Sigmoid colon (tissue), 7 donors: ENCODE data around the gene SLC11A1. TPM values are rescaled to one million over a fixed set of nuclear protein-coding genes. Genes with fewer than 3 reads are reported as not detected.

Experiments
- DNase-seq: peaks from one replicate; pipeline ENCODE4 v3.0.0-alpha.2; 2019
- H3K27ac ChIP-seq, 4 donors: fragments of 200-600 bp; sonication (generic); one replicate each; pipeline ENCODE4 v1.5.1; 2016 to 2019; ENCODE audit warnings: mild to moderate bottlenecking in 1 of 4
- H3K27me3 ChIP-seq, 3 donors: fragments of 200-600 bp; sonication (generic); one replicate each; pipeline ENCODE4 v1.5.1; 2019; ENCODE audit warnings: mild to moderate bottlenecking in 1 of 3
- H3K36me3 ChIP-seq, 4 donors: fragments of 200-600 bp; sonication (generic); one replicate each; pipeline ENCODE4 v1.5.1; 2016 to 2019
- H3K4me1 ChIP-seq, 4 donors: fragments of 200-600 bp; sonication (generic); one replicate each; pipeline ENCODE4 v1.5.1; 2017 to 2019
- H3K4me3 ChIP-seq, 4 donors: fragments of 200-600 bp; sonication (generic); one replicate each; pipeline ENCODE4 v1.5.1; 2017 to 2019; ENCODE audit warnings: mild to moderate bottlenecking in 2 of 4, moderate library complexity in 1 of 4
- H3K9me3 ChIP-seq, 4 donors: fragments of 200-600 bp in 3 of 4; sonication (generic) in 3 of 4; one replicate each; pipeline versions ENCODE4 v1.5.1 to v1.6.1; 2013 to 2019
- EP300 ChIP-seq, 4 donors: sonication (generic); formaldehyde crosslinking; IDR thresholded peaks; one replicate each; pipeline ENCODE4 v1.6.1; 2017; ENCODE audit warnings: antibody characterized with exemption in 4 of 4
- POLR2A ChIP-seq, 2 donors: fragments of 450-650 bp; IDR thresholded peaks; one replicate each; pipeline ENCODE4 v1.6.1; 2016; ENCODE audit warnings: antibody characterized with exemption in 2 of 2, mild to moderate bottlenecking in 2 of 2, moderate library complexity in 2 of 2
- POLR2AphosphoS5 ChIP-seq, 4 donors: sonication (generic); formaldehyde crosslinking; IDR thresholded peaks; one replicate each; pipeline ENCODE4 v1.6.1; 2017; ENCODE audit warnings: antibody characterized with exemption in 4 of 4
- WGBS, 2 donors: extraction: QIAGEN DNeasy Blood & Tissue Kit; methylation state at CpG; one replicate each; pipeline ENCODE4 v1.1.7; 2013; 5-methylcytosine and 5-hydroxymethylcytosine counted together
- intact Hi-C: fragments of 100-400 bp; cut with DNase I; formaldehyde crosslinking; loops from one replicate; pipeline ENCODE4 v1.15.1; 2023
- polyA plus RNA-seq, 3 donors: library from polyadenylated mRNA; stranded (reverse); fragments of 200-250 nt; gene quantifications; one replicate each; pipeline ENCODE4 v1.2.3, GENCODE V29; 2013
- total RNA-seq, 4 donors: library from RNA; depleted of rRNA; stranded (reverse); fragments of >200 nt; gene quantifications; one replicate each; pipeline ENCODE4 v1.1.0, GENCODE V29; 2016
- TF ChIP-seq, protein P1 (sequence below), 4 experiments: fragments of 450-650 bp in 3 of 4; fragments of 200-600 bp in 1 of 4; IDR thresholded peaks; one replicate each; pipeline ENCODE4 v1.5.1; 2016 to 2019; ENCODE audit warnings: antibody characterized with exemption in 4 of 4, mild to moderate bottlenecking in 3 of 4, moderate library complexity in 2 of 4
- donor health status: healthy with polysubstance abuse.
- donor health status: Bipolar disorder and iron deficiency.
- donor health status: healthy.

SLC11A1 gene
- total and polyA plus RNA-seq, 7 donors = 1.2 to 19.0 (median 13.8) TPM

DNA sequence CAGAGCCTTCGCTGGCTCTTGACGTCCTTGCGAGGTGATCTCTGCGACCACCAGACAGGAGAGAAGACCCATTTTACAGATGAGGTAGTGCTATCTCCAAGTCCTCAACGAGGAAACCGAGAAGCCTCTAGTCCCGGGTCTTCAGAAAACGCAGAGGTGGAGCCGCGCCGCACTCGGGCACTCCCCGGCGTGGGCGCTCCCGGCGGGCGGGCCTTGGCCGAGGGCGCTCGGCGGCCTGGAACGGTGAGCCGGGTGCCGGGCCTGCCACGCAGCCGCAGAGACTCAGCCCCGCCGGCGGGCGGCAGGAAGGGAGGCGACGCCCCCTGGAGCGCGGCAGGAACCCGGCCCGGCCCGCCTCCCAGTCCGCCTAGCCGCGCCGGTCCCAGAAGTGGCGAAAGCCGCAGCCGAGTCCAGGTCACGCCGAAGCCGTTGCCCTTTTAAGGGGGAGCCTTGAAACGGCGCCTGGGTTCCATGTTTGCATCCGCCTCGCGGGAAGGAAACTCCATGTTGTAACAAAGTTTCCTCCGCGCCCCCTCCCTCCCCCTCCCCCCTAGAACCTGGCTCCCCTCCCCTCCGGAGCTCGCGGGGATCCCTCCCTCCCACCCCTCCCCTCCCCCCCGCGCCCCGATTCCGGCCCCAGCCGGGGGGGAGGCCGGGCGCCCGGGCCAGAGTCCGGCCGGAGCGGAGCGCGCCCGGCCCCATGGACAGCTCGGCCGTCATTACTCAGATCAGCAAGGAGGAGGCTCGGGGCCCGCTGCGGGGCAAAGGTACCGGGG lies 17.5 kb downstream of the SLC11A1 start, which contains the start of gene CTDSP1:
TSS of gene CTDSP1 (plus strand) at position 478 of the 776 bp plus-strand sequence. CDS start at position 701, 223 bp downstream.
- Histone ChIP-seq H3K27me3 (no peaks in the 10 kb centered on the region), H3K4me3 (peak within 1 kb of the TSS; percentile 92 to 100 (median 98)), H3K27ac (peak within 1 kb of the TSS; percentile 97 to 100 (median 100)), H3K9me3 (no peaks in the 10 kb centered on the region), H3K36me3 (peaks cover 7 to 33% (median 28%) of the 10 kb centered on the region in 4 donors), H3K4me1 (peaks cover 0 to 58% (median 51%) of the 10 kb centered on the region in 4 donors)
- TF ChIP-seq, protein P1, sequence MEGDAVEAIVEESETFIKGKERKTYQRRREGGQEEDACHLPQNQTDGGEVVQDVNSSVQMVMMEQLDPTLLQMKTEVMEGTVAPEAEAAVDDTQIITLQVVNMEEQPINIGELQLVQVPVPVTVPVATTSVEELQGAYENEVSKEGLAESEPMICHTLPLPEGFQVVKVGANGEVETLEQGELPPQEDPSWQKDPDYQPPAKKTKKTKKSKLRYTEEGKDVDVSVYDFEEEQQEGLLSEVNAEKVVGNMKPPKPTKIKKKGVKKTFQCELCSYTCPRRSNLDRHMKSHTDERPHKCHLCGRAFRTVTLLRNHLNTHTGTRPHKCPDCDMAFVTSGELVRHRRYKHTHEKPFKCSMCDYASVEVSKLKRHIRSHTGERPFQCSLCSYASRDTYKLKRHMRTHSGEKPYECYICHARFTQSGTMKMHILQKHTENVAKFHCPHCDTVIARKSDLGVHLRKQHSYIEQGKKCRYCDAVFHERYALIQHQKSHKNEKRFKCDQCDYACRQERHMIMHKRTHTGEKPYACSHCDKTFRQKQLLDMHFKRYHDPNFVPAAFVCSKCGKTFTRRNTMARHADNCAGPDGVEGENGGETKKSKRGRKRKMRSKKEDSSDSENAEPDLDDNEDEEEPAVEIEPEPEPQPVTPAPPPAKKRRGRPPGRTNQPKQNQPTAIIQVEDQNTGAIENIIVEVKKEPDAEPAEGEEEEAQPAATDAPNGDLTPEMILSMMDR (IDR thresholded peaks at IDR 0.05) = no peak
- TF ChIP-seq POLR2A (IDR thresholded peaks at IDR 0.05) (peak; percentile 36 to 57), EP300 (IDR thresholded peaks at IDR 0.05) (no peak), POLR2AphosphoS5 (IDR thresholded peaks at IDR 0.05) (peak; percentile 73 to 93 (median 83))
- peak; percentile 99 for DNase-seq
- 1% methylated on average over 77 to 78 of the region's 78 CpGs for WGBS, 2 donors
- intact Hi-C loops = loop anchor here (10.0 kb wide), 1 partner anchor 255 kb away; the partner anchor contains the start of genes BCS1L and ZNF142

DNA sequence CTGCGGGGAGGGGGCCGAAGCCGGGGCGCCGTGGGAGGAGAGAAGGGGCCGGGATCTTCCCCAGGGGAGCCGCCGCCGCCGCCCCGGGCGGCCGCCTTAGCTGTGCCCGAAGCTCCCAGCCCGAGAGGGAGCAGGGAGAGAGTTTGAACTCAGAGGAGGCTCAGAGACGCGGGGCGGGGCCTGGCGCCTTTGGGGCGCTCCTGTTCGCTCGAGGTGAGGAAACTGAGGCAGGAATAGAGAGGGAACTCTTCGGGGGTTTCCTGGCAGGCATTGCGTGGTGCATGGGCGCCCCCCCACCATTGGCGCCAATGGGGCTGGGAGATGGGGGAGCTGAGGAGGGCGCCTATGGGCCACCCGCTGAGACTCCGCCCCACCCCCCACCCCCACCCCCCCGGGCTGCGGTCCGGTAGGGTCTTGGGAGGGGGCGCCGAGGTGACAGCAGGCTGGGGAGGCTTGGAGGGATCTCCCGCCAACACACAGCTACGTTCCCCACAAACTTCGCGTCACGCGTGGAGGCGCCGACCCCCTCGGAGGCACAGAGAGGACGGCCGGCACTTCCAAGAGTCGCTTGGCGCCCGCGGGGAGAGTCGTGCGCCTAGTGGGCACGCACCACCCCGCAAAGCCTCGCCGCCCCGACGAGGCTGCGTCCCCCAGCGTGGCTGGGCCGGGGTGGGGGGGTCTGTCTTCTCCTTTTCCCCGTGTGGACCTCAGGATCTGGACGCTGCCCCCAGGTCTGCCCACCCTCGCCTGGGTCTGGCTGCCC lies 18.3 kb downstream of the SLC11A1 start:
- peak; percentile 79 for DNase-seq
- H3K27me3 ChIP-seq = no peaks in the 10 kb centered on the region
- TF ChIP-seq EP300 (IDR thresholded peaks at IDR 0.05) (no peak), POLR2AphosphoS5 (IDR thresholded peaks at IDR 0.05) (peak in 1 of 4 donors; percentile 24), POLR2A (IDR thresholded peaks at IDR 0.05) (peak; percentile 16 to 42)
- TF ChIP-seq, protein P1 (IDR thresholded peaks at IDR 0.05) = no peak
- no peaks in the 10 kb centered on the region for H3K9me3 ChIP-seq
- peaks cover 11 to 40% (median 31%) of the 10 kb centered on the region in 4 donors for H3K36me3 ChIP-seq
- peaks cover 0 to 60% (median 53%) of the 10 kb centered on the region in 4 donors for H3K4me1 ChIP-seq
- intact Hi-C loops = loop anchor here (10.0 kb wide), 1 partner anchor 254 kb away; the partner anchor contains the start of genes BCS1L and ZNF142
- peak overlapping the region; percentile 92 to 100 (median 98) for H3K4me3 ChIP-seq
- 0 to 1% methylated on average over 63 of the region's 63 CpGs for whole genome bisulfite sequencing, 2 donors
- peak overlapping the region; percentile 97 to 100 (median 100) for H3K27ac ChIP-seq

DNA sequence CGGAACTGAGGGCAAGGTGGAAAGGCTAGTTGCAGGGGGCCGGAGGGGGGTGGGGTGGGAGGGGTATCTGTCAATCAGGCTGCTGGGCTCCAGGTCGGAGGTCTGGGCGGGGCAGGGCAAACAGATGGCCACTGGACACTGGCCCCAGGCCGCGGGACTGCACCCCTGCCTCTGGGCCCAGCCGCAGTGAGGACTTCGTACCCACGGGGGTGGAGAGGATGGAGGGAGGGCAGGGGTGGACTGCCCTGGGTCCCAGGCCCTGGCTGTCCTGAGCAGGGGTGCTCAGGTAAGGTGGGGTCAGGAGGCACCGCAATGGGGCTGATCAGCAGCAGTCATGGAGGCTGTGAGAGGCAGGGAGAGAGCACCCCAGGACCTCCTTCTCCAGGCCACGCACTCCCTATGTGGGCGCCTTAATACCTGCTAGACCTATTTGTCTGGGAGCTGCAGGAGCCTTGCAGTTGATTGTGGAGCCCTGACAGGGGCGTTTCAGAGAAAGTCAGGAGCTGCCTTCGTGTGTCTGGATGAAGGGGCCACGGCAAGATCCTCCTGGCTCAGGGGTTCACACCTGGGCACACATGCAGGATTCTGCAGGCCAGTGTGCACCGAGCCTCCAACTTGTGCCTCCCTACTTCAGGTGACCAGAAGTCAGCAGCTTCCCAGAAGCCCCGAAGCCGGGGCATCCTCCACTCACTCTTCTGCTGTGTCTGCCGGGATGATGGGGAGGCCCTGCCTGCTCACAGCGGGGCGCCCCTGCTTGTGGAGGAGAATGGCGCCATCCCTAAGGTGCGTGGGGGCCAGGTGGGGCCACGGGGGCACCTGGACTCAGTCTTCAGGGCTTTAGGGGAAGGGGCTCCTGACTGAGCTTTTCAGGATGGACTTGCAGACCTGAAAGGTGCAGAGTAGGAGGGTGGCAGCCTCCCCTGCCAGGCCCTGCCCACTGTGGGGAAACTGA lies 19.1 kb downstream of the SLC11A1 start:
- peak overlapping the region; percentile 92 to 100 (median 98) for H3K4me3 ChIP-seq
- no peaks in the 10 kb centered on the region for H3K27me3 ChIP-seq
- intact Hi-C loops = loop anchor here (10.0 kb wide), 1 partner anchor 254 kb away; the partner anchor contains the start of genes BCS1L and ZNF142
- TF ChIP-seq POLR2A (IDR thresholded peaks at IDR 0.05) (no peak), EP300 (IDR thresholded peaks at IDR 0.05) (no peak), POLR2AphosphoS5 (IDR thresholded peaks at IDR 0.05) (no peak)
- TF ChIP-seq, protein P1 (IDR thresholded peaks at IDR 0.05) = no peak
- no peaks in the 10 kb centered on the region for H3K9me3 ChIP-seq
- peak overlapping the region; percentile 97 to 100 (median 100) for H3K27ac ChIP-seq
- H3K36me3 ChIP-seq = peaks cover 11 to 40% (median 31%) of the 10 kb centered on the region in 4 donors
- 25 to 39% methylated on average over 24 of the region's 24 CpGs for WGBS, 2 donors
- DNase-seq = peak; percentile 73
- H3K4me1 ChIP-seq = peaks cover 0 to 63% (median 56%) of the 10 kb centered on the region in 4 donors

DNA sequence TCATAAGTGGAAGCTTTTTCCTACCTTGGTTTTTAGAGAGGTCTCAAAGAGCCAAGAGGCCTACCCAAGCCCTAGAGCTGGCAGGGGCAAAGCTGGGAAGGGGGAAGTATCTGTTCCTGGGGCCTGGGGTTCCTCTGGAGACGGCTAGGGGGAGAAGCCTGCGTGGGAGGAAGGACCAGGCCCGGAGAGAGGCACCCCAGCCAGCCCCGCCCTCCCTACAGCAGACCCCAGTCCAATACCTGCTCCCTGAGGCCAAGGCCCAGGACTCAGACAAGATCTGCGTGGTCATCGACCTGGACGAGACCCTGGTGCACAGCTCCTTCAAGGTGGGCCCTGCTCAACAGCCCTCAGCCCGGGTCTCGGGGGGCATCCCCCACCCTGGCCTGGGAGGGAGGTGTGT lies 19.8 kb downstream of the SLC11A1 start:
- Histone ChIP-seq H3K27me3 (no peaks in the 10 kb centered on the region), H3K27ac (peak overlapping the region; percentile 97 to 100 (median 100)), H3K4me1 (peaks cover 0 to 63% (median 53%) of the 10 kb centered on the region in 4 donors), H3K4me3 (peak overlapping the region in 3 of 4 donors; percentile 92 to 98 (median 97)), H3K36me3 (peaks cover 11 to 40% (median 31%) of the 10 kb centered on the region in 4 donors), H3K9me3 (no peaks in the 10 kb centered on the region)
- TF ChIP-seq, protein P1 (IDR thresholded peaks at IDR 0.05) = no peak
- TF ChIP-seq POLR2AphosphoS5 (IDR thresholded peaks at IDR 0.05) = no peak
- no peak for TF ChIP-seq POLR2A (IDR thresholded peaks at IDR 0.05)
- no peak for TF ChIP-seq EP300 (IDR thresholded peaks at IDR 0.05)
- intact Hi-C loops = loop anchor here (10.0 kb wide), 1 partner anchor 253 kb away; the partner anchor contains the start of genes BCS1L and ZNF142
- peak; percentile 70 for DNase-seq
- 71 to 73% methylated on average over 9 of the region's 9 CpGs for WGBS, 2 donors
